Lung (tissue), 12 donors: ENCODE data around the gene CAMK1D. TPM values are rescaled to one million over a fixed set of nuclear protein-coding genes. Genes with fewer than 3 reads are reported as not detected.

Experiments used
- ATAC-seq: fragments of 200-7000 bp; cut with Tn5 transposase; one replicate; pipeline ENCODE4 v1.9.1; 2020; ENCODE audit warnings: moderate number of reproducible peaks; ENCODE audit not compliant: insufficient read depth, low FRiP score
- DNase-seq, 3 donors: peaks; one replicate each; pipeline ENCODE4 v3.0.0-alpha.2; 2013 to 2017
- H3K27ac ChIP-seq, 2 donors: one replicate each; pipeline ENCODE4 v1.5.1; 2013; ENCODE audit warnings: mild to moderate bottlenecking in 2 of 2, moderate library complexity in 2 of 2, control low read depth in 1 of 2, inconsistent platforms in 1 of 2, low read depth in 1 of 2, low read length in 1 of 2
- H3K27me3 ChIP-seq, 3 donors: one replicate each; pipeline ENCODE4 v1.5.1; 2013; ENCODE audit warnings: low read length in 2 of 3; ENCODE audit not compliant: control insufficient read depth in 3 of 3, insufficient read depth in 3 of 3
- H3K36me3 ChIP-seq, 4 donors: one replicate each; pipeline ENCODE4 v1.5.1; 2013; ENCODE audit warnings: low read length in 4 of 4, mild to moderate bottlenecking in 1 of 4, moderate library complexity in 1 of 4; ENCODE audit not compliant: control insufficient read depth in 4 of 4, insufficient read depth in 4 of 4
- H3K4me1 ChIP-seq, 5 donors: one replicate each; pipeline ENCODE4 v1.5.1; 2013; ENCODE audit warnings: low read length in 5 of 5, mild to moderate bottlenecking in 2 of 5, moderate library complexity in 1 of 5; ENCODE audit not compliant: control insufficient read depth in 5 of 5, insufficient read depth in 5 of 5
- H3K4me3 ChIP-seq: one replicate; pipeline ENCODE4 v1.5.1; 2013; ENCODE audit warnings: mild to moderate bottlenecking, control low read depth, moderate library complexity
- H3K9ac ChIP-seq, 2 donors: one replicate each; pipeline ENCODE4 v1.5.1; 2013; ENCODE audit warnings: low read length in 2 of 2, control low read depth in 1 of 2; ENCODE audit not compliant: insufficient read depth in 1 of 2
- H3K9me3 ChIP-seq, 4 donors: one replicate each; pipeline ENCODE4 v1.5.1; 2013; ENCODE audit warnings: low read length in 3 of 4, mild to moderate bottlenecking in 1 of 4, moderate library complexity in 1 of 4; ENCODE audit not compliant: control insufficient read depth in 4 of 4, insufficient read depth in 3 of 4
- CTCF ChIP-seq: IDR thresholded peaks from 2 replicates; pipeline ENCODE4 v1.5.1; 2012; ENCODE audit warnings: mild to moderate bottlenecking; ENCODE audit errors: control extremely low read depth, extremely low read depth
- WGBS, 2 donors: extraction: QIAGEN DNeasy Blood & Tissue Kit; methylation state at CpG; one replicate each; pipeline ENCODE4 v1.1.7; 2013; 5-methylcytosine and 5-hydroxymethylcytosine counted together
- polyA plus RNA-seq, 2 donors: library from polyadenylated mRNA; stranded (reverse); fragments of 200-250 nt; gene quantifications; one replicate each; pipeline ENCODE4 v1.2.1, GENCODE V29; 2013
- total RNA-seq, 2 donors: library from RNA; depleted of rRNA in 1 of 2; stranded (reverse); fragments of >200 nt in 1 of 2; gene quantifications; one replicate each; pipeline ENCODE4 v1.2.1, GENCODE V29; 2014 to 2021
- donor health status: control.
- donor health status: control.
- donor health status: Bipolar disorder and iron deficiency.
- donor health status: healthy.
- donor health status: DM: yes; HTN: yes; CAD: no.

CAMK1D gene
- total and polyA plus RNA-seq, 4 donors, result 3.2 to 37.4 (median 7.0) TPM

- H3K9me3 ChIP-seq, result no peaks in the 10 kb centered on the region
- H3K36me3 ChIP-seq, result no peaks in the 10 kb centered on the region
- H3K4me1 ChIP-seq, result peaks cover 0 to 19% (median 4%) of the 10 kb centered on the region in 5 donors
- DNase-seq, result no peak
- H3K27me3 ChIP-seq, result peaks cover 0 to 3% (median 0%) of the 10 kb centered on the region in 3 donors
- no peak overlapping the region for H3K4me3 ChIP-seq
- no peak for ATAC-seq
- TF ChIP-seq CTCF, result no peak
- WGBS, 2 donors, result 87 to 89% methylated on average over 27 of the region's 27 CpGs
- H3K9ac ChIP-seq, result no peak overlapping the region
- H3K27ac ChIP-seq, result no peak overlapping the region
Observed at GRCh38 chr10:12838995-12839927, 489.9 kb downstream of the CAMK1D start.

- WGBS, 2 donors, result 61 to 82% methylated on average over 9 of the region's 9 CpGs
Observed at GRCh38 chr10:12839941-12840611, 490.7 kb downstream of the CAMK1D start.

GRCh38 chr10:12841426-12841825, 492.1 kb downstream of the CAMK1D start:
- Histone ChIP-seq H3K27ac (no peak overlapping the region), H3K9ac (no peak overlapping the region), H3K4me1 (peaks cover 0 to 29% (median 10%) of the 10 kb centered on the region in 5 donors), H3K4me3 (no peak overlapping the region), H3K9me3 (no peaks in the 10 kb centered on the region), H3K36me3 (no peaks in the 10 kb centered on the region), H3K27me3 (no peaks in the 10 kb centered on the region)
- no peak for ATAC-seq
- WGBS, 2 donors, result 91 to 97% methylated on average over 10 of the region's 10 CpGs
- no peak for TF ChIP-seq CTCF
- no peak for DNase-seq

More at GRCh38 chr10:12839941-12840611, 490.7 kb downstream of the CAMK1D start:
- no peaks in the 10 kb centered on the region for H3K9me3 ChIP-seq
- H3K4me3 ChIP-seq, result no peak overlapping the region
- H3K4me1 ChIP-seq, result peaks cover 0 to 26% (median 11%) of the 10 kb centered on the region in 5 donors
- ATAC-seq (no peak), DNase-seq (peak; percentile 53 to 70 (median 65))
- peaks cover 0 to 3% (median 0%) of the 10 kb centered on the region in 3 donors for H3K27me3 ChIP-seq
- no peaks in the 10 kb centered on the region for H3K36me3 ChIP-seq
- H3K9ac ChIP-seq, result no peak overlapping the region
- no peak for TF ChIP-seq CTCF
- H3K27ac ChIP-seq, result no peak overlapping the region
